GM23338 (cell line): ENCODE results near the gene NACAD.

ENCODE experiments used
- CREB1 ChIP-seq: fragments of 250-450 bp; sonication (Bioruptor Pico); IDR thresholded peaks from 2 replicates; pipeline ENCODE4 v1.5.0; 2020; ENCODE audit warnings: low read depth, mild to moderate bottlenecking, moderate library complexity
- CTCF ChIP-seq, 2 experiments: fragments of 200-600 bp in 1 of 2; sonication (generic) in 1 of 2; conservative IDR thresholded peaks; 2 replicates each; pipeline versions ENCODE4 v1.5.1 to v1.6.1; 2016 to 2017; ENCODE audit warnings: antibody characterized with exemption in 2 of 2, low read depth in 2 of 2, mild to moderate bottlenecking in 2 of 2, moderate library complexity in 1 of 2
- EZH2 ChIP-seq: fragments of 200-600 bp; sonication (generic); IDR thresholded peaks from one replicate; pipeline ENCODE4 v1.8.0; 2017; ENCODE audit warnings: antibody characterized with exemption, mild to moderate bottlenecking, low read depth; ENCODE audit not compliant: unreplicated experiment
- EZH2phosphoT487 ChIP-seq: fragments of 200-600 bp; sonication (generic); IDR thresholded peaks from one replicate; pipeline ENCODE4 v1.8.1; 2018; ENCODE audit warnings: antibody characterized with exemption; ENCODE audit not compliant: unreplicated experiment
- POLR2AphosphoS5 ChIP-seq: IDR thresholded peaks from 2 replicates; pipeline ENCODE4 v1.6.1; 2016; ENCODE audit warnings: antibody characterized with exemption, low read depth
- REST ChIP-seq: IDR thresholded peaks from one replicate; pipeline ENCODE4 v1.6.1; 2018; ENCODE audit warnings: antibody characterized with exemption; ENCODE audit not compliant: unreplicated experiment

- TF ChIP-seq CTCF (conservative IDR thresholded peaks at IDR 0.05; ENCODE audit: low read depth in 2 of 2) (peak; percentile 86 to 91), EZH2 (no peak), REST (no peak), POLR2AphosphoS5 (no peak), EZH2phosphoT487 (no peak), CREB1 (CRISPR knock-in tag) (no peak)
Measured at GRCh38 chr7:45136106-45137060, 47.6 kb upstream of the NACAD start.
